GM19035 (cell line): ENCODE measurements around the gene SCTR.
"Not testable (repeated sequence)": the region's sequence is repeated elsewhere in the genome, so short reads cannot be mapped to it uniquely, and the experiment has no call there.

Experiments used
- ATAC-seq: cut with Tn5 transposase; IDR thresholded peaks from one replicate; pipeline ENCODE4 v1.9.1; 2021; ENCODE audit not compliant: unreplicated experiment

SCTR gene

GRCh38 chr2:119417908-119418307 lies 106.4 kb downstream of the SCTR start:
- no peak for ATAC-seq

GRCh38 chr2:119416299-119416923 lies 107.9 kb downstream of the SCTR start:
- no peak for ATAC-seq

- ATAC-seq: no peak
Measured at GRCh38 chr2:119415630-119416029, 108.7 kb downstream of the SCTR start.

- ATAC-seq: no peak
Measured at GRCh38 chr2:119414894-119415293, 109.4 kb downstream of the SCTR start.

- ATAC-seq: no peak
Measured at GRCh38 chr2:119409506-119409905, 114.8 kb downstream of the SCTR start.

GRCh38 chr2:119408221-119408619 lies 116.1 kb downstream of the SCTR start:
- ATAC-seq: no peak

- ATAC-seq: no peak
Measured at GRCh38 chr2:119407430-119408220, 116.7 kb downstream of the SCTR start.

- ATAC-seq: no peak
Measured at GRCh38 chr2:119405151-119405550, 119.1 kb downstream of the SCTR start.

- ATAC-seq: not testable (repeated sequence)
Measured at GRCh38 chr2:119403618-119404017, 120.7 kb downstream of the SCTR start.

GRCh38 chr2:119402645-119403560 lies 121.4 kb downstream of the SCTR start:
- ATAC-seq: no peak

GRCh38 chr2:119402106-119402505 lies 122.2 kb downstream of the SCTR start:
- ATAC-seq: no peak

GRCh38 chr2:119397196-119397595 lies 127.1 kb downstream of the SCTR start:
- ATAC-seq: no peak

GRCh38 chr2:119393971-119394748 lies 130.1 kb downstream of the SCTR start:
- ATAC-seq: no peak
